Measurements from ENCODE around the gene GUCD1.

GRCh38 chr22:24601217-24602104, 46.5 kb upstream of the GUCD1 start:
- TF ChIP-seq CTCF (IDR thresholded peaks at IDR 0.05): no peak
- TF ChIP-seq POLR2A (IDR thresholded peaks at IDR 0.05): no peak

All from adrenal gland (tissue), 5 donors.